Spinal cord (tissue), 10 donors: ENCODE results near the gene DPP3. TPM values are rescaled to one million over a fixed set of nuclear protein-coding genes. Genes with fewer than 3 reads are reported as not detected.
"Not testable (repeated sequence)": the region's sequence is repeated elsewhere in the genome, so short reads cannot be mapped to it uniquely, and the experiment has no call there.

Experiments
- DNase-seq, 6 donors: peaks; one replicate each; pipeline versions ENCODE4 v3.0.0 to v3.0.0-alpha.2; 2013 to 2015; ENCODE audit warnings: low spot score in 6 of 6, low read depth in 4 of 6
- H3K27ac ChIP-seq: one replicate; pipeline ENCODE4 v1.5.1; 2013; ENCODE audit warnings: low read depth, low read length, control low read depth
- H3K27me3 ChIP-seq: one replicate; pipeline ENCODE4 v1.6.1; 2013; ENCODE audit warnings: low read length; ENCODE audit not compliant: control insufficient read depth, insufficient read depth
- H3K36me3 ChIP-seq: one replicate; pipeline ENCODE4 v1.6.1; 2013; ENCODE audit warnings: low read length; ENCODE audit not compliant: control insufficient read depth, insufficient read depth
- H3K4me1 ChIP-seq: one replicate; pipeline ENCODE4 v1.6.1; 2013; ENCODE audit warnings: low read length; ENCODE audit not compliant: control insufficient read depth, insufficient read depth
- H3K4me3 ChIP-seq: one replicate; pipeline ENCODE4 v1.5.1; 2013; ENCODE audit warnings: low read depth, low read length, control low read depth
- H3K9me3 ChIP-seq: one replicate; pipeline ENCODE4 v1.6.1; 2013; ENCODE audit warnings: low read length; ENCODE audit not compliant: control insufficient read depth, insufficient read depth
- WGBS: methylation state at CpG from one replicate; pipeline ENCODE4 v1.1.5; 2013; ENCODE audit warnings: missing lambda C conversion rate; ENCODE audit not compliant: insufficient coverage; 5-methylcytosine and 5-hydroxymethylcytosine counted together
- polyA plus RNA-seq, 2 donors: library from polyadenylated mRNA; unstranded; fragments of 120-200 nt; gene quantifications; one replicate each; pipeline ENCODE4 v1.2.1, GENCODE V29; 2013; ENCODE audit not compliant: insufficient read length in 2 of 2
- total RNA-seq, 2 donors: library from RNA; depleted of rRNA in 1 of 2; stranded (reverse); fragments of 120-200 nt in 1 of 2; fragments of >200 nt in 1 of 2; gene quantifications; one replicate each; pipeline versions ENCODE4 v1.2.3 to v1.2.4, GENCODE V29; 2013 to 2014
- donor health status: healthy.

The DPP3 gene
- total and polyA plus RNA-seq, 4 donors = 23.3 to 37.1 (median 28.8) TPM

- Histone ChIP-seq H3K27me3 (no peaks in the 10 kb centered on the region), H3K4me3 (no peak overlapping the region), H3K4me1 (peaks cover 14% of the 10 kb centered on the region), H3K9me3 (no peaks in the 10 kb centered on the region), H3K27ac (no peak overlapping the region), H3K36me3 (no peaks in the 10 kb centered on the region)
- DNase-seq = no peak
- WGBS = 92% methylated on average over 2 of the region's 3 CpGs
These were observed 17.3 kb upstream of the DPP3 start for GRCh38 chr11:66462911-66463310.

GRCh38 chr11:66464116-66464515 is 16.1 kb upstream of the DPP3 start:
- not testable (repeated sequence) for H3K9me3 ChIP-seq, H3K4me3 ChIP-seq, H3K27ac ChIP-seq, DNase-seq, H3K27me3 ChIP-seq, H3K36me3 ChIP-seq
- WGBS = no CpG with 5 or more reads among the region's 5 CpGs
- H3K4me1 ChIP-seq = peaks cover 19% of the 10 kb centered on the region

- Histone ChIP-seq H3K36me3 (peaks cover 2% of the 10 kb centered on the region), H3K4me1 (peaks cover 19% of the 10 kb centered on the region), H3K4me3 (no peak overlapping the region), H3K27me3 (no peaks in the 10 kb centered on the region), H3K27ac (no peak overlapping the region), H3K9me3 (no peaks in the 10 kb centered on the region)
- no peak for DNase-seq
- 80% methylated on average over 1 of the region's 1 CpG for WGBS
These were observed 15.3 kb upstream of the DPP3 start for GRCh38 chr11:66464916-66465315.

- 26% methylated on average over 17 of the region's 19 CpGs for WGBS
- Histone ChIP-seq H3K27me3 (no peaks in the 10 kb centered on the region), H3K36me3 (peaks cover 2% of the 10 kb centered on the region), H3K4me1 (peaks cover 19% of the 10 kb centered on the region), H3K27ac (peak overlapping the region; percentile 73), H3K9me3 (no peaks in the 10 kb centered on the region), H3K4me3 (peak overlapping the region; percentile 73)
- no peak for DNase-seq
These were observed 14.6 kb upstream of the DPP3 start for GRCh38 chr11:66465373-66466224.

- under 1% methylated on average over 53 of the region's 63 CpGs for WGBS
- Histone ChIP-seq H3K27ac (peak within 1 kb of the TSS; percentile 73), H3K27me3 (no peaks in the 10 kb centered on the region), H3K4me1 (peaks cover 19% of the 10 kb centered on the region), H3K36me3 (peaks cover 7% of the 10 kb centered on the region), H3K4me3 (peak within 1 kb of the TSS; percentile 73), H3K9me3 (no peaks in the 10 kb centered on the region)
- DNase-seq = peak; percentile 79 to 98 (median 90)
These were observed 13.8 kb upstream of the DPP3 start, which contains the start of gene PELI3 for GRCh38 chr11:66466225-66467033. Gene PELI3 (plus strand): TSS chr11:66466905. CDS start chr11:66468129, 1,224 bp downstream.

- H3K4me3 ChIP-seq = peak overlapping the region; percentile 58
- no peaks in the 10 kb centered on the region for H3K27me3 ChIP-seq
- peaks cover 12% of the 10 kb centered on the region for H3K36me3 ChIP-seq
- under 1% methylated on average over 72 of the region's 72 CpGs for WGBS
- H3K27ac ChIP-seq = peak overlapping the region; percentile 40
- peaks cover 19% of the 10 kb centered on the region for H3K4me1 ChIP-seq
- no peaks in the 10 kb centered on the region for H3K9me3 ChIP-seq
- peak in 3 of 6 donors; percentile 23 to 82 (median 59) for DNase-seq
These were observed 13.1 kb upstream of the DPP3 start for GRCh38 chr11:66467034-66467659.

- peaks cover 19% of the 10 kb centered on the region for H3K4me1 ChIP-seq
- no peaks in the 10 kb centered on the region for H3K9me3 ChIP-seq
- H3K36me3 ChIP-seq = peaks cover 16% of the 10 kb centered on the region
- no peaks in the 10 kb centered on the region for H3K27me3 ChIP-seq
- no peak overlapping the region for H3K27ac ChIP-seq
- peak in 3 of 6 donors; percentile 11 to 57 (median 52) for DNase-seq
- 18% methylated on average over 4 of the region's 6 CpGs for WGBS
- H3K4me3 ChIP-seq = peak overlapping the region; percentile 58
These were observed 12.5 kb upstream of the DPP3 start for GRCh38 chr11:66467756-66468155.

GRCh38 chr11:66468691-66469090 is 11.5 kb upstream of the DPP3 start:
- no peak overlapping the region for H3K27ac ChIP-seq
- no peaks in the 10 kb centered on the region for H3K9me3 ChIP-seq
- H3K4me1 ChIP-seq = peaks cover 19% of the 10 kb centered on the region
- H3K4me3 ChIP-seq = no peak overlapping the region
- H3K27me3 ChIP-seq = no peaks in the 10 kb centered on the region
- 91% methylated on average over 3 of the region's 6 CpGs for WGBS
- no peak for DNase-seq
- H3K36me3 ChIP-seq = peaks cover 25% of the 10 kb centered on the region

- Histone ChIP-seq H3K36me3 (peaks cover 32% of the 10 kb centered on the region), H3K4me3 (no peak overlapping the region), H3K9me3 (no peaks in the 10 kb centered on the region), H3K27ac (no peak overlapping the region), H3K4me1 (peaks cover 19% of the 10 kb centered on the region), H3K27me3 (no peaks in the 10 kb centered on the region)
- whole genome bisulfite sequencing = no CpG with 5 or more reads among the region's 1 CpG
- no peak for DNase-seq
These were observed 10.8 kb upstream of the DPP3 start for GRCh38 chr11:66469441-66469840.
